Cardiac muscle cell (in vitro differentiated cells and primary cell): ENCODE measurements around the gene SHANK1. TPM values are rescaled to one million over a fixed set of nuclear protein-coding genes. Genes with fewer than 3 reads are reported as not detected.
"Not testable (repeated sequence)": the region's sequence is repeated elsewhere in the genome, so short reads cannot be mapped to it uniquely, and the experiment has no call there.

Source experiments
- DNase-seq, 2 donors: peaks; one replicate each; pipeline versions ENCODE4 v3.0.0 to v3.0.0-alpha.2; 2010 to 2017; ENCODE audit warnings: low read depth in 1 of 2, low spot score in 1 of 2
- H3K27ac ChIP-seq: fragments of 200-600 bp; sonication (generic); 2 replicates; pipeline ENCODE4 v1.5.1; 2016
- H3K27me3 ChIP-seq: fragments of 200-600 bp; sonication (generic); 2 replicates; pipeline ENCODE4 v1.6.0; 2016; ENCODE audit warnings: control low read depth
- H3K36me3 ChIP-seq: fragments of 200-600 bp; sonication (generic); 2 replicates; pipeline ENCODE4 v1.5.1; 2016; ENCODE audit warnings: control low read depth
- H3K4me1 ChIP-seq: fragments of 200-600 bp; sonication (generic); 2 replicates; pipeline ENCODE4 v1.8.1; 2017; ENCODE audit warnings: low read depth, mild to moderate bottlenecking, mixed run types
- H3K4me3 ChIP-seq: fragments of 200-600 bp; sonication (generic); 2 replicates; pipeline ENCODE4 v1.5.1; 2016; ENCODE audit warnings: mild to moderate bottlenecking
- H3K9me3 ChIP-seq: fragments of 200-600 bp; sonication (generic); 2 replicates; pipeline ENCODE4 v1.5.1; 2017; ENCODE audit warnings: low read depth, mild to moderate bottlenecking, control low read depth
- CTCF ChIP-seq: IDR thresholded peaks from 2 replicates; pipeline ENCODE4 v1.5.1; 2012; ENCODE audit warnings: low read depth, mild to moderate bottlenecking, low read length
- polyA plus RNA-seq: library from polyadenylated mRNA; unstranded; fragments of >200 nt; fragmentation: Nextera tagmentation; extraction: Ambion mirVana; gene quantifications from 2 replicates; pipeline ENCODE4 v1.2.1, GENCODE V29; 2016
- total RNA-seq: library from RNA; depleted of rRNA; stranded (reverse); fragments of >200 nt; gene quantifications from 2 replicates; pipeline ENCODE4 v1.2.3, GENCODE V29; 2016

The SHANK1 gene
- total and polyA plus RNA-seq, 2 experiments from 2014 or later = 0.71 to 2.9 TPM

- H3K36me3 ChIP-seq = no peaks in the 10 kb centered on the region
- H3K27me3 ChIP-seq = no peaks in the 10 kb centered on the region
- H3K9me3 ChIP-seq = no peaks in the 10 kb centered on the region
- H3K27ac ChIP-seq = no peak overlapping the region
- no peak for TF ChIP-seq CTCF
- H3K4me1 ChIP-seq = no peaks in the 10 kb centered on the region
- DNase-seq = no peak
- H3K4me3 ChIP-seq = no peak overlapping the region
These were observed 34.3 kb upstream of the SHANK1 start for GRCh38 chr19:50753879-50754278.

GRCh38 chr19:50750010-50750409, 30.4 kb upstream of the SHANK1 start:
- Histone ChIP-seq H3K27ac (no peak overlapping the region), H3K4me3 (no peak overlapping the region), H3K4me1 (no peaks in the 10 kb centered on the region), H3K9me3 (no peaks in the 10 kb centered on the region), H3K36me3 (no peaks in the 10 kb centered on the region), H3K27me3 (no peaks in the 10 kb centered on the region)
- TF ChIP-seq CTCF = no peak
- DNase-seq = no peak

- Histone ChIP-seq H3K4me1 (no peaks in the 10 kb centered on the region), H3K27ac (no peak overlapping the region), H3K9me3 (no peaks in the 10 kb centered on the region), H3K36me3 (no peaks in the 10 kb centered on the region), H3K4me3 (no peak overlapping the region), H3K27me3 (no peaks in the 10 kb centered on the region)
- no peak for DNase-seq
- TF ChIP-seq CTCF = no peak
These were observed 29.9 kb upstream of the SHANK1 start for GRCh38 chr19:50749490-50749889.

GRCh38 chr19:50747141-50747540, 27.5 kb upstream of the SHANK1 start:
- not testable (repeated sequence) for H3K27ac ChIP-seq, H3K36me3 ChIP-seq, H3K9me3 ChIP-seq, DNase-seq, H3K4me3 ChIP-seq, H3K27me3 ChIP-seq, H3K4me1 ChIP-seq

GRCh38 chr19:50745221-50745620, 25.6 kb upstream of the SHANK1 start:
- Histone ChIP-seq H3K9me3 (no peaks in the 10 kb centered on the region), H3K4me1 (no peaks in the 10 kb centered on the region), H3K36me3 (no peaks in the 10 kb centered on the region), H3K27ac (no peak overlapping the region), H3K4me3 (no peak overlapping the region), H3K27me3 (no peaks in the 10 kb centered on the region)
- no peak for TF ChIP-seq CTCF
- DNase-seq = no peak

GRCh38 chr19:50743537-50743936, 23.9 kb upstream of the SHANK1 start:
- no peaks in the 10 kb centered on the region for H3K4me1 ChIP-seq
- no peak overlapping the region for H3K4me3 ChIP-seq
- H3K27me3 ChIP-seq = no peaks in the 10 kb centered on the region
- no peak overlapping the region for H3K27ac ChIP-seq
- no peak for DNase-seq
- no peaks in the 10 kb centered on the region for H3K9me3 ChIP-seq
- no peaks in the 10 kb centered on the region for H3K36me3 ChIP-seq
- TF ChIP-seq CTCF = no peak
